ENCODE results near the gene RGS18. TPM values are rescaled to one million over a fixed set of nuclear protein-coding genes. Genes with fewer than 3 reads are reported as not detected.

RGS18 gene
- total and polyA plus RNA-seq, 3 experiments from 2014 or later, result 0.15 to 1.6 (median 0.42) TPM

Other genes with a start within 250 kb of the RGS18 start
- gene RGS21, start 158.5 kb downstream of the RGS18 start, total RNA-seq, result not detected
- gene RGS21, start 158.5 kb downstream of the RGS18 start, polyA plus RNA-seq, result not detected